ENCODE measurements around the gene RAB20. TPM values are rescaled to one million over a fixed set of nuclear protein-coding genes. Genes with fewer than 3 reads are reported as not detected.

The RAB20 gene
- total RNA-seq, 1 experiment from 2014 or later, result 12.3 TPM

DNA sequence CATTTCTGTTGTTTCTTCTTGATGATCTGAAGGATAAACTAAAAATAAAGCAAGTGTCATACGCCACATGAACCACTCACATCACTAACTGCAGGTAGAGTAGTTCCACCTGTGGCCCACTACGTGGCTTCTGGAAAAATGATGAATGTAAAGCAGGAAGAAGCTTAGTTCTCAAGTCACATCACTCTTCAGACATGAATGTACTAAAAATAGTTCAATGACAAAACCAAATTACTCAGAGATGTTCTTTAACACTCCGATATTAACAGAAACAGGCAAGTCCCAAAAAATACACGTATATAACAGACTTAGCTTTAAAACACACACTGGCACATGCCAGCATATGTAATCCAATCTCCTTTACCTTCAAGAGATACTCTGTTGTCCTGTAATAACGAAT is 21.6 kb downstream of the RAB20 start:
- Histone ChIP-seq H3K23me2 (ENCODE audit: insufficient read length, low read depth, low read length, poor library complexity, severe bottlenecking) (no peaks in the 10 kb centered on the region), H2AK5ac (ENCODE audit: insufficient read length, low read length) (no peak overlapping the region), H3K4ac (ENCODE audit: low read depth, low read length) (no peak overlapping the region), H3K9ac (ENCODE audit: extremely low read depth, insufficient read length, low read length) (no peak overlapping the region), H2BK20ac (ENCODE audit: low read depth, low read length, poor library complexity, severe bottlenecking) (no peak overlapping the region), H3K27me3 (ENCODE audit: insufficient read depth, low read length) (no peaks in the 10 kb centered on the region), H3K79me2 (ENCODE audit: insufficient read depth, low read length) (peaks cover 4% of the 10 kb centered on the region; the same call in 1 of the 2 replicates), H4K8ac (replicated peaks; ENCODE audit: insufficient read length, low read depth, low read length) (no peak overlapping the region), H3K27ac (ENCODE audit: insufficient read length, low read depth, low read length) (no peak overlapping the region), H2BK120ac (ENCODE audit: low read depth, low read length, poor library complexity, severe bottlenecking) (no peak overlapping the region), H3K9me3 (ENCODE audit: control insufficient read depth, low read depth, low read length) (peaks cover 4% of the 10 kb centered on the region), H3K56ac (ENCODE audit: insufficient read length, low read depth, low read length) (no peak overlapping the region), H4K5ac (ENCODE audit: insufficient read length, low read depth, low read length) (no peak overlapping the region), H4K91ac (ENCODE audit: insufficient read length, low read depth, low read length) (no peak overlapping the region), H3K18ac (ENCODE audit: insufficient read length, low read depth, low read length) (no peak overlapping the region), H3K23ac (ENCODE audit: insufficient read length, low read depth, low read length) (no peak overlapping the region), H4K20me1 (ENCODE audit: control insufficient read depth, insufficient read depth, insufficient read length) (no peaks in the 10 kb centered on the region), H2BK12ac (ENCODE audit: insufficient read length, low read depth, low read length) (no peak overlapping the region), H3K14ac (ENCODE audit: insufficient read depth, low read length) (no peak overlapping the region), H2BK15ac (ENCODE audit: low read depth, low read length) (no peak overlapping the region), H3K79me1 (ENCODE audit: insufficient read depth, low read depth, low read length, poor library complexity, severe bottlenecking) (peaks cover 2% of the 10 kb centered on the region), H3K4me1 (ENCODE audit: insufficient read depth, low read length) (peaks cover 3% of the 10 kb centered on the region; the same call in 1 of the 2 replicates), H2AFZ (ENCODE audit: low read length) (no peak overlapping the region), H2BK5ac (ENCODE audit: insufficient read length, low read length) (no peak overlapping the region), H3K4me2 (ENCODE audit: insufficient read depth, insufficient read length, low read length) (no peak overlapping the region), H3T11ph (ENCODE audit: low read length) (no peak overlapping the region)
- Mint-ChIP-seq H3K27ac (no peak overlapping the region), H3K4me1 (peaks cover 0 to 4% of the 10 kb centered on the region in 2 experiments; a peak in 1 of 4 replicates), H3K27me3 (ENCODE audit: low read depth) (no peaks in the 10 kb centered on the region; the same call in 1 of the 2 replicates), H3K36me3 (ENCODE audit: insufficient read depth in 1 of 3, low read depth in 3 of 3) (peaks cover 5 to 15% (median 10%) of the 10 kb centered on the region in 3 experiments), H3K4me3 (no peak overlapping the region), H3K9me3 (peaks cover 8 to 9% of the 10 kb centered on the region in 2 experiments)
- no peak for DNase-seq
- no CpG with 5 or more reads among the region's 5 CpGs for WGBS (ENCODE audit: extremely low coverage, insufficient read length, low lambda C conversion rate)
- TF ChIP-seq, protein P1, sequence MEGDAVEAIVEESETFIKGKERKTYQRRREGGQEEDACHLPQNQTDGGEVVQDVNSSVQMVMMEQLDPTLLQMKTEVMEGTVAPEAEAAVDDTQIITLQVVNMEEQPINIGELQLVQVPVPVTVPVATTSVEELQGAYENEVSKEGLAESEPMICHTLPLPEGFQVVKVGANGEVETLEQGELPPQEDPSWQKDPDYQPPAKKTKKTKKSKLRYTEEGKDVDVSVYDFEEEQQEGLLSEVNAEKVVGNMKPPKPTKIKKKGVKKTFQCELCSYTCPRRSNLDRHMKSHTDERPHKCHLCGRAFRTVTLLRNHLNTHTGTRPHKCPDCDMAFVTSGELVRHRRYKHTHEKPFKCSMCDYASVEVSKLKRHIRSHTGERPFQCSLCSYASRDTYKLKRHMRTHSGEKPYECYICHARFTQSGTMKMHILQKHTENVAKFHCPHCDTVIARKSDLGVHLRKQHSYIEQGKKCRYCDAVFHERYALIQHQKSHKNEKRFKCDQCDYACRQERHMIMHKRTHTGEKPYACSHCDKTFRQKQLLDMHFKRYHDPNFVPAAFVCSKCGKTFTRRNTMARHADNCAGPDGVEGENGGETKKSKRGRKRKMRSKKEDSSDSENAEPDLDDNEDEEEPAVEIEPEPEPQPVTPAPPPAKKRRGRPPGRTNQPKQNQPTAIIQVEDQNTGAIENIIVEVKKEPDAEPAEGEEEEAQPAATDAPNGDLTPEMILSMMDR (conservative IDR thresholded peaks at IDR 0.05), result no peak
